ENCODE results near the gene WDR81. TPM values are rescaled to one million over a fixed set of nuclear protein-coding genes. Genes with fewer than 3 reads are reported as not detected.

WDR81 gene
- total RNA-seq, 2 experiments from 2014 or later, result 7.0 to 8.0 TPM

DNA sequence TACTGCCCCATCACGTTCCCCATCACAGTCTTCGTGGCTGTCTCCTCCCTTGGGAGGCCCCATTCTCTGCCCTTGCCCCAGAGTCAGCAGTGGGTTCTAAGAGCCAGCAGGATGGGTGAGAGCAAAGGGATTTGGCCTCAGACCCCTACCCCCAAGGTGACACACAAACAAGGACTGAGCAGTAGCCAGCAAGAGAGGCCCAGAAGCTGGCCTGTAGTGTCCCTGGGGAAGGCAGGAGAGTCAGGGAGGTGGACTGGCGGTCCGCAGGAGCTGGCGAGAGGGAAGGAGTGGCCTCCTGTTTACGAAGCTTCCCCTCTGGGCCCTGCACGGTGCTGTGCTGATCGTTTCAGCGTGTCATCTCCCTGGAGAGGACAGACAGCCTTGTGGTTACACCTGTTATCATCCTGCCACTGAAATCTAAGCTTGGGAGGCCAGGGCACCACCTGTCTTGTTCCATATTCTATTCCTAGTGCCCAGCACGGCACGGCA, 8.4 kb downstream of the WDR81 start:
- no peak overlapping the region for H3K27ac Mint-ChIP-seq
- H3K27me3 Mint-ChIP-seq, result no peaks in the 10 kb centered on the region
- TF ChIP-seq CTCF (IDR thresholded peaks at IDR 0.05), result no peak
- ATAC-seq, result no peak
- intact Hi-C loops (cut with micrococcal nuclease), result no loop called here
- peaks cover 18% of the 10 kb centered on the region for H3K4me1 Mint-ChIP-seq (ENCODE audit: low read depth)
- no peak for DNase-seq
- ChIA-PET CTCF (interaction anchor here (1.3 kb wide), 1 partner anchor 12 kb away, joined by 3 read pairs; no protein-coding TSS in a partner anchor), POLR2A (interaction anchor here (3.0 kb wide), 1 partner anchor 30 kb away, joined by 8 read pairs; the partner anchor contains the start of gene SERPINF1)
- no peak overlapping the region for H3K4me3 Mint-ChIP-seq
- H3K9me3 Mint-ChIP-seq, result no peaks in the 10 kb centered on the region
- peaks cover 14% of the 10 kb centered on the region for H3K36me3 Mint-ChIP-seq (ENCODE audit: low read depth)

GRCh38 chr17:1733759-1734158, 9.3 kb downstream of the WDR81 start:
- Mint-ChIP-seq H3K27me3 (no peaks in the 10 kb centered on the region), H3K27ac (no peak overlapping the region), H3K4me1 (ENCODE audit: low read depth) (peaks cover 13% of the 10 kb centered on the region), H3K4me3 (no peak overlapping the region), H3K36me3 (ENCODE audit: low read depth) (peaks cover 14% of the 10 kb centered on the region), H3K9me3 (no peaks in the 10 kb centered on the region)
- no peak for ATAC-seq
- intact Hi-C loops (cut with micrococcal nuclease), result no loop called here
- DNase-seq, result no peak
- ChIA-PET CTCF (interaction anchor here (1.3 kb wide), 1 partner anchor 13 kb away, joined by 3 read pairs; no protein-coding TSS in a partner anchor), POLR2A (interaction anchor here (0.9 to 3.0 kb wide), 2 partner anchors 29 to 73 kb away, joined by 3 to 8 read pairs; partner anchors contain the start of gene SERPINF1)
- no peak for TF ChIP-seq CTCF (IDR thresholded peaks at IDR 0.05)

GRCh38 chr17:1735418-1735817, 10.9 kb downstream of the WDR81 start:
- POLR2A ChIA-PET, result no interaction called here
- Mint-ChIP-seq H3K4me1 (ENCODE audit: low read depth) (peaks cover 9% of the 10 kb centered on the region), H3K9me3 (no peaks in the 10 kb centered on the region), H3K27ac (no peak overlapping the region), H3K27me3 (no peaks in the 10 kb centered on the region), H3K36me3 (ENCODE audit: low read depth) (peaks cover 8% of the 10 kb centered on the region), H3K4me3 (no peak overlapping the region)
- intact Hi-C loops (cut with micrococcal nuclease), result no loop called here
- ATAC-seq (no peak), DNase-seq (no peak)
- CTCF ChIA-PET, result no interaction called here
- no peak for TF ChIP-seq CTCF (IDR thresholded peaks at IDR 0.05)

- TF ChIP-seq CTCF (IDR thresholded peaks at IDR 0.05), result no peak
- Mint-ChIP-seq H3K4me1 (ENCODE audit: low read depth) (peaks cover 9% of the 10 kb centered on the region), H3K4me3 (no peak overlapping the region), H3K27me3 (no peaks in the 10 kb centered on the region), H3K9me3 (no peaks in the 10 kb centered on the region), H3K27ac (no peak overlapping the region), H3K36me3 (ENCODE audit: low read depth) (peaks cover 8% of the 10 kb centered on the region)
- POLR2A ChIA-PET, result interaction anchor here (1.0 kb wide), 1 partner anchor 34 kb away, joined by 3 read pairs; no protein-coding TSS in a partner anchor
- ATAC-seq, result no peak
- no peak for DNase-seq
- CTCF ChIA-PET, result no interaction called here
- intact Hi-C loops (cut with micrococcal nuclease), result no loop called here
Measured at GRCh38 chr17:1735834-1736347, 11.4 kb downstream of the WDR81 start.

Measured in activated CD8-positive, alpha-beta T cell treated with anti-CD3 and anti-CD28 coated beads for 36 hours (primary cell).